Measurements from ENCODE around the gene NRM. TPM values are rescaled to one million over a fixed set of nuclear protein-coding genes. Genes with fewer than 3 reads are reported as not detected.
"Not testable (repeated sequence)": the region's sequence is repeated elsewhere in the genome, so short reads cannot be mapped to it uniquely, and the experiment has no call there.

NRM gene
- total and polyA plus RNA-seq, 2 experiments from 2014 or later = 7.2 to 21.0 TPM

DNA sequence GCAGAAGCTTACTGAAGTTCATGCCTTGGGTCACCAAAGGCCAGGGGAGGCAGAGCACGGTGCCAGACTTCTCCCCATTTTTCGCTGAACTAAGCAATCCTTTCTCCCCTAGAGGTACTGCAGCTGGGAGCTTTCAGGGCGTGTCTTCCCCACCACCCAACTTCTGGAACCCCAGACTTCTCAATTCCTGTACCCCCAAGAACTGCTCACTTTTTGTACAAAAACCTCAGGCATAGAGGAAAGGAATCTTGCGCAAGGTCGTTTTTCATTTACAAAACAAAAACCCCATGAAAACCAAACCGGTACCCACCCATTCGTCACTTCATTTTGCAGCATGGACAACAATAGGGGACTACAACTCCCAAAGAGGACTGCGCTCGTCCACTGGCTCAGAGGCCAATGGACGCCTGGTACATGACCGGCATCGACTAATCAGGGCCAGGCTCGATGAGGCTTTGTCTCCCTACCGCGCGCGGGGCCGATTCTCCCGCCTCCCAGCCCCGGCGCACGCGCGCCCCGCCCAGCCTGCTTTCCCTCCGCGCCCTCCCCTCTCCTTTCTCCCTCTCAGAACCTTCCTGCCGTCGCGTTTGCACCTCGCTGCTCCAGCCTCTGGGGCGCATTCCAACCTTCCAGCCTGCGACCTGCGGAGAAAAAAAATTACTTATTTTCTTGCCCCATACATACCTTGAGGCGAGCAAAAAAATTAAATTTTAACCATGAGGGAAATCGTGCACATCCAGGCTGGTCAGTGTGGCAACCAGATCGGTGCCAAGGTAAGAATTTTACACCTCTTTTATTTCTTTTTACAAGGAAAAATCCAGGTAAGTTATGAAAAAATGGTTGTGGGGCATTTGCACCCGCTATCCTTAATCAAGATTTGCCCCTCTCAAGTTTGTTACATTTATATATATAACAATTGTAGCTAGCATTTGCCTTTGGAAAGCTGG, 29.3 kb upstream of the NRM start, which contains the start of gene TUBB:
TSS of gene TUBB (plus strand) at position 562 of the 947 bp plus-strand sequence. CDS start at position 717, 155 bp downstream.
- Histone ChIP-seq H3K4me1 (ENCODE audit: insufficient read depth) (peaks cover 13% of the 10 kb centered on the region), H3K79me2 (peaks cover 60% of the 10 kb centered on the region), H2AFZ (peak within 1 kb of the TSS; percentile 43), H3K27ac (peak within 1 kb of the TSS; percentile 99), H3K9me2 (replicated peaks; ENCODE audit: insufficient read depth) (no peaks in the 10 kb centered on the region), H3K4me3 (peak within 1 kb of the TSS; percentile 81), H3K36me3 (replicated peaks; ENCODE audit: insufficient read depth, low read depth) (no peaks in the 10 kb centered on the region), H4K20me1 (ENCODE audit: insufficient read depth, poor library complexity, severe bottlenecking) (peaks cover 35% of the 10 kb centered on the region), H3K9me3 (ENCODE audit: low read depth) (no peaks in the 10 kb centered on the region), H3K4me2 (peak within 1 kb of the TSS; percentile 75), H3K27me3 (no peaks in the 10 kb centered on the region)
- DNase-seq (ENCODE audit: low spot score) = peak; percentile 99
- WGBS (ENCODE audit: low lambda C conversion rate, missing lambda C conversion rate) = 2% methylated on average over 33 of the region's 38 CpGs
- TF ChIP-seq, protein P1, sequence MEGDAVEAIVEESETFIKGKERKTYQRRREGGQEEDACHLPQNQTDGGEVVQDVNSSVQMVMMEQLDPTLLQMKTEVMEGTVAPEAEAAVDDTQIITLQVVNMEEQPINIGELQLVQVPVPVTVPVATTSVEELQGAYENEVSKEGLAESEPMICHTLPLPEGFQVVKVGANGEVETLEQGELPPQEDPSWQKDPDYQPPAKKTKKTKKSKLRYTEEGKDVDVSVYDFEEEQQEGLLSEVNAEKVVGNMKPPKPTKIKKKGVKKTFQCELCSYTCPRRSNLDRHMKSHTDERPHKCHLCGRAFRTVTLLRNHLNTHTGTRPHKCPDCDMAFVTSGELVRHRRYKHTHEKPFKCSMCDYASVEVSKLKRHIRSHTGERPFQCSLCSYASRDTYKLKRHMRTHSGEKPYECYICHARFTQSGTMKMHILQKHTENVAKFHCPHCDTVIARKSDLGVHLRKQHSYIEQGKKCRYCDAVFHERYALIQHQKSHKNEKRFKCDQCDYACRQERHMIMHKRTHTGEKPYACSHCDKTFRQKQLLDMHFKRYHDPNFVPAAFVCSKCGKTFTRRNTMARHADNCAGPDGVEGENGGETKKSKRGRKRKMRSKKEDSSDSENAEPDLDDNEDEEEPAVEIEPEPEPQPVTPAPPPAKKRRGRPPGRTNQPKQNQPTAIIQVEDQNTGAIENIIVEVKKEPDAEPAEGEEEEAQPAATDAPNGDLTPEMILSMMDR (IDR thresholded peaks at IDR 0.05; ENCODE audit: poor library complexity) = peak; percentile 7
- TF ChIP-seq EZH2phosphoT487 (IDR thresholded peaks at IDR 0.05; ENCODE audit: low read depth, severe bottlenecking, unreplicated experiment) = no peak

DNA sequence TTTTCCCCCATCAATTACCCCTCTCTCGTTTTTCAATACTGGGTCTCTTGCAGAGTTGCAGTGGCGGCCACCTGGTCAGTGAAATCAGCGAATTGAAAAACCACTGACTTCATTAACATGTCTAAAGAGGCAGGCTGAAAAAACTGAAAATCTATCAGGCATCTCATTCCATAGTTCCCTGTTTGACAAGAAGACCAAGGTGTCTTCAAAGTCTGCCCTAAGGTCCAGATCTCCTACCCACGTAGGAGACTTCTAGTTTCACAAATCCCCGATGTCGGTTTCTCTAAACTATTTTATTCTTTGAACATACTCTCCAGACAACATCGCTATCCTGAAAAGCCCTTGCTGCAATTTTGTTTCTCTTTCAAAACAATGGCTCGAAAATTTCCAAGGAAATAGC, 28.6 kb upstream of the NRM start:
- WGBS (ENCODE audit: low lambda C conversion rate, missing lambda C conversion rate) = 10% methylated on average over 8 of the region's 8 CpGs
- H4K20me1 ChIP-seq (ENCODE audit: insufficient read depth, poor library complexity, severe bottlenecking) = peaks cover 28% of the 10 kb centered on the region
- peak overlapping the region; percentile 18 for H3K4me3 ChIP-seq
- no peaks in the 10 kb centered on the region for H3K9me2 ChIP-seq (replicated peaks; ENCODE audit: insufficient read depth)
- H3K27me3 ChIP-seq = no peaks in the 10 kb centered on the region
- peak overlapping the region; percentile 75 for H3K4me2 ChIP-seq
- H3K79me2 ChIP-seq = peaks cover 53% of the 10 kb centered on the region
- TF ChIP-seq EZH2 (IDR thresholded peaks at IDR 0.05; ENCODE audit: borderline replicate concordance) = no peak
- TF ChIP-seq, protein P1 (IDR thresholded peaks at IDR 0.05; ENCODE audit: poor library complexity) = no peak
- no peak for TF ChIP-seq EZH2phosphoT487 (IDR thresholded peaks at IDR 0.05; ENCODE audit: low read depth, severe bottlenecking, unreplicated experiment)
- peak overlapping the region; percentile 43 for H2AFZ ChIP-seq
- no peaks in the 10 kb centered on the region for H3K9me3 ChIP-seq (ENCODE audit: low read depth)
- no peaks in the 10 kb centered on the region for H3K36me3 ChIP-seq (replicated peaks; ENCODE audit: insufficient read depth, low read depth)
- H3K27ac ChIP-seq = peak overlapping the region; percentile 91
- no peak for DNase-seq (ENCODE audit: low spot score)
- peaks cover 13% of the 10 kb centered on the region for H3K4me1 ChIP-seq (ENCODE audit: insufficient read depth)

DNA sequence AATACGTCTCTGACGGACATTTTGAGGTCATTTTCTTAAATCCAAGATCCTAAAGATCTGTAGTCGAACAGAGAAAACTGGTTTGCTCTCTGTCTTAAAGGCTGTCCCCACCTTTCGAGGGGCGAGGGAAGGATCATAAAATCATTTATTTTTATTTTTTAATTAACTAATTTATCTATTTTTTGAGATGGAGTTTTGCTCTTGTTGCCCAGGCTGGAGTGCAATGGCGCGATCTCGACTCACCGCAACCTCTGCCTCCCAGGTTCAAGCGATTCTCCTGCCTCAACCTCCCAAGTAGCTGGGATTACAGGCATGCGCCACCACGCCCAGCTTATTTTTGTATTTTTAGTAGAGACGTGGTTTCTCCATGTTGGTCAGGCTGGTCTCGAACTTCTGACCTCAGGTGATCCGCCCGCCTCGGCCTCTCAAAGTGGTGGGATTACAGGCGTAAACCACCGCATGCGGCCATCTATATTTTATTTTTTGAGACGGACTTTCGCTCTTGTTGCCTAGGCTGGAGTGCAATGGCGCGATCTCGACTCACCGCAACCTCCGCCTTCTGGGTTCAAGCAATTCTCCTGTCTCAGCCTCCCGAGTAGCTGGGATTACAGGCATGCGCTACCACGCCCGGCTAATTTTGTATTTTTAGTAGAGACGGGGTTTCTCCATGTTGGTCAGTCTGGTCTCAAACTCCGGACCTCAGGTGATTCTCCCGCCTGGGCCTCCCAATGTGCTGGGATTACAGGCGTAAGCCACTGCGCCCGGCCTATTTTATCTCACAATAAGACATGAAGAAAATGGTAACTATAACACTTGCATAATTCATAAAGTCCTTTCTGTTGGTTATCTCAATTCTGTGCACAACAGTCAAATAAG, 27.3 kb upstream of the NRM start:
- WGBS (ENCODE audit: low lambda C conversion rate, missing lambda C conversion rate) = 86% methylated on average over 37 of the region's 37 CpGs
- not testable (repeated sequence) for H3K27me3 ChIP-seq; H3K36me3 ChIP-seq (replicated peaks; ENCODE audit: insufficient read depth, low read depth); H3K9me2 ChIP-seq (replicated peaks; ENCODE audit: insufficient read depth); DNase-seq (ENCODE audit: low spot score); H3K9me3 ChIP-seq (ENCODE audit: low read depth)
- peak overlapping the region; percentile 91 for H3K27ac ChIP-seq
- peak overlapping the region; percentile 25 for H3K4me3 ChIP-seq
- peaks cover 16% of the 10 kb centered on the region for H4K20me1 ChIP-seq (ENCODE audit: insufficient read depth, poor library complexity, severe bottlenecking)
- H3K4me2 ChIP-seq = peak overlapping the region; percentile 75
- peaks cover 40% of the 10 kb centered on the region for H3K79me2 ChIP-seq
- peak overlapping the region; percentile 31 for H2AFZ ChIP-seq
- H3K4me1 ChIP-seq (ENCODE audit: insufficient read depth) = peaks cover 13% of the 10 kb centered on the region

Data from hepatocyte (in vitro differentiated cells).